GM19025 (cell line): ENCODE results near the gene SRPK2.
A peak's percentile ranks its signal among the peaks of the same experiment; 100 is the strongest.

Experiments used
- ATAC-seq: cut with Tn5 transposase; IDR thresholded peaks from one replicate; pipeline ENCODE4 v1.9.1; 2021; ENCODE audit warnings: mild to moderate bottlenecking, low read depth, moderate library complexity; ENCODE audit not compliant: unreplicated experiment

Gene SRPK2

DNA sequence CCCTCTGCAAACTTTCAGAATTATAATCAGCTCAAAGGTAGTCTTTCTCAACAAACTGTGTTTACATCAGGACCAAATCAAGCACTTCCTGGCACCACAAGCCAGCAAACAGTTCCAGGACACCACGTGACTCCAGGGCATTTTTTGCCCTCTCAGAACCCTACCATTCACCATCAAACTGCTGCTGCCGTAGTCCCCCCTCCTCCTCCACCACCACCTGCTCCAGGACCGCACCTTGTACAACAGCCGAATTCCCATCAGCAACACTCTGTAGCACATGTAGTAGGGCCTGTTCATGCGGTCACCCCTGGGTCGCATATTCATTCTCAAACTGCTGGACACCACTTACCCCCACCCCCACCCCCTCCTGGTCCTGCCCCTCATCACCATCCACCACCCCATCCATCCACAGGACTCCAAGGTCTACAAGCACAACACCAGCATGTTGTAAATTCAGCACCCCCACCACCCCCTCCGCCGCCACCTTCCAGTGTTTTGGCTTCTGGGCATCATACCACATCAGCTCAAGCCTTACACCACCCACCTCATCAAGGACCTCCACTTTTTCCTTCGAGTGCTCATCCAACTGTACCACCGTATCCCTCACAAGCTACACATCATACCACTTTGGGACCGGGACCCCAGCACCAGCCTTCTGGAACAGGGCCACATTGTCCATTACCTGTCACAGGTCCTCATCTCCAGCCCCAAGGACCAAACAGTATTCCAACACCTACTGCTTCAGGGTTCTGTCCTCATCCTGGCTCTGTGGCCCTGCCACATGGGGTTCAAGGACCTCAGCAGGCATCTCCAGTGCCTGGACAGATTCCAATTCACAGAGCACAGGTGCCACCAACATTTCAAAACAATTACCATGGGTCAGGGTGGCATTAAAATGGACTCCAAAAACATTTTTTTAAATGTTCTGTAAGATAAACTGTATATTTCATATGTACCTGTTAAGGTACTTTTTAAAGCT, 276.0 kb downstream of the SRPK2 start:
- ATAC-seq = no peak

DNA sequence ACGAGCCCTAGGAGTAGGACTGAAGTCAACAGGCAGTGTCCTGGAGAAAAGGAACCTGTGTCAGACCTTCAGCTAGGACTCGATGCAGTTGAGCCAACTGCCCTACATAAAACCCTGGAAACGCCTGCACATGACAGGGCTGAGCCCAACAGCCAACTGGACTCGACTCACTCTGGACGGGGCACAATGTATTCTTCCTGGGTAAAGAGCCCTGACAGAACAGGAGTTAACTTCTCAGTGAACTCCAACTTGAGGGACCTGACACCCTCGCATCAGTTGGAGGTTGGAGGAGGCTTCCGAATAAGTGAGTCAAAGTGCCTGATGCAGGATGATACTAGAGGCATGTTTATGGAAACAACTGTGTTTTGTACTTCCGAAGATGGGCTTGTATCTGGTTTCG, 281.3 kb downstream of the SRPK2 start:
- no peak for ATAC-seq

DNA sequence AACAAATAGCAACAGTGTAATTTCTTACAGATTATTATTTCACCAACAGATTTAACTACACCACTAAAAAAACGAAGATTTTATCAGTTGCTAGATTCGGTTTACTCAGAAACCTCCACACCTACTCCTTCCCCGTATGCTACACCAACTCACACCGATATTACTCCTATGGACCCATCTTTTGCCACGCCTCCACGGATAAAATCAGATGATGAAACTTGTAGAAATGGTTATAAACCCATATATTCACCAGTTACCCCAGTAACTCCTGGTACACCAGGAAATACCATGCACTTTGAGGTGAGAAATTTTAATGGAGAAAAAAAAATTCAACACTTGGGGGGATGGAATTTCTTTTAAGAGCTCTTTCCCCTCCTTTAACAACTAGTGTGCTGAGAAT, 282.2 kb downstream of the SRPK2 start:
- no peak for ATAC-seq

DNA sequence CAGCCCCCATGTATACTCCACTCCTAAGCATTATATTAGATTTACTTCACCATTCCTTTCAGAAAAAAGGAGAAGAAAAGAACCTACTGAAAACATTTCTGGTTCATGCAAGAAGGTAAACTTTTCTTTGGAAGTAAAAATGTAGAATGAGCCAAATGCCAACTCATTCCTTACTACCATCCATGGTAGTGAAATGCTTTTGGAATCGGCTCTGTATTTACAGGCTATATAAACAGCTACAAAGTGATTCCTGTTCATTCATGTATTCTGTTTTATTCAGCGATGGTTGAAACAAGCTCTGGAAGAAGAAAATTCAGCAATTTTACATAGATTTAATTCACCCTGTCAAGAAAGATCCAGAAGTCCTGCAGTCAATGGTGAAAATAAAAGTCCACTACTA, 283.1 kb downstream of the SRPK2 start:
- ATAC-seq = no peak

DNA sequence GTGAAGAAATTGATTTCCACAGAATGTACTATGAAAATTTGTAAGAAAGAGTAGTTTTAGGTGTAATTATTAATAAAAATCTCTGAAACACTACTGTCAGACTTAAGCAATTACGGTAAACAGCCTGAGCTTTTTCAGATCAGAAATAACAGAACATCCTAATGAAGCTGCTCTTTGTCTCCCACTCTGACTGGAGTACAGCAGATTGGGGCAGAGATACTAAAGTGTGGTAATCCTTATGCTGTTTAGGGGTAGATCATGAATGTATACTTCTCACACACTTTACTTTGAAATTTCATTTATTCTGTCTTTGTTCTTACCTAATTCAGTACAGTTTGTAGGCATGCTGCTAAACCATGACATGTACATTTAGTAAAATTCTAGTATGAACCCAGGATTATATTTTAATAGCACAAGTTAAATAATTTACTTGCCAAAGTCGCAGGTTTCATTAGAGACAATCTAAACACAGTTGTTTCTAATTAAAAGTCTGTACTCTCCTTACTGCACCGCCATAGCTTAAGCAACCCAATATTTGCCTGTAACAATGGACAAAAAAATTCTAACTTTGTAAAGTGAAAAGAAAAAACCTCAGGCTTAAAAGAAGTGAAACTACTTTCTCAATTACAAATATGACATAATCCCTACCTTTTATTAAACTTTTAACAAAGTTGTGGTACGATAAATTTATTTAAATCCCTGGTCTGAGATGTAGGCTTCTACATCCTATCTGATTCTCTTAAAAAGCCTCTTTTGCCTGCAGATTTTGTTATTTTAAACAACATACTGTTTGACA, 286.0 kb downstream of the SRPK2 start:
- no peak for ATAC-seq

DNA sequence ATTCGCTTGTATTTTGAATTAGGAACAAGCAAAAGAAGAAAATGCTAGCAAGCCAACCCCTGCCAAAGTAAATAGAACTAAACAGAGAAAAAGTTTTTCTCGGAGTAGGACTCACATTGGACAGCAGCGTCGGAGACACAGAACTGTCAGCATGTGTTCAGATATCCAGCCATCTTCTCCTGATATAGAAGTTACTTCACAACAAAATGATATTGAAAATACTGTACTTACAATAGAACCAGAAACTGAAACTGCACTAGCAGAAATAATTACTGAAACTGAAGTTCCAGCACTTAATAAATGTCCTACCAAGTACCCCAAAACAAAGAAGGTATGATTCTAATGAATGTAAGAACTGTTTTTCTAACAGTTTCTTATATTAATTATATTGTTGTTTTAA, 286.9 kb downstream of the SRPK2 start:
- ATAC-seq = no peak

DNA sequence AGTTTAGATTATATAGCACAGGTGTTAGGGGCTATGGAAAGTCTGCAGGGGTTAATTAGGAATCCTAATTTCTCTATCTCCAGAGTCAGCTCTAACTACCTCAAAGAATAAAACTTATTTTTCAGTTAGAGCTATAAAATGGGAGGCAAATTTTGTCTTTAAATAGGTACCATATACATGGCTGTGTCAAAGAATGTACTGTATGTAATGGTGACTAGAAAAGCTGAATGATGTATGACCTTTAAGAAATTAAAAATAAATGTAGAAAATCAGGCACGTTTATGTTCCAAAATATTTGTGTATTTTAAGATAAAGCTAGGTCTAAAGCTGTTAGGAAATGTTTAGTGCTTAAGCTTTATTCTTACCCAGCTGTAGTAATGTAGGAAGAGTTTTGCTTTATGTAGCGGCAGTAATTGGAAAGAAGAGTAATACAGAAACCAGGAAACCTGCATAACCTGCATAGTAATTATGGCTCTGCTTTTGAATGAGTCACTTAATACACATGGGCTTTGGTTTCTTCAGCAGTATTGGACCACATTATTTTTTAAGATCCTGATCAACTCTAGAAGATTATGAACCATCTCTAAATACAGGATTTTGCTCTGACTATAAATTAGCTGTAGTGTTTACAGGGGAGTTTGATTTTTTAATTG, 289.7 kb downstream of the SRPK2 start:
- ATAC-seq = peak; percentile 70

DNA sequence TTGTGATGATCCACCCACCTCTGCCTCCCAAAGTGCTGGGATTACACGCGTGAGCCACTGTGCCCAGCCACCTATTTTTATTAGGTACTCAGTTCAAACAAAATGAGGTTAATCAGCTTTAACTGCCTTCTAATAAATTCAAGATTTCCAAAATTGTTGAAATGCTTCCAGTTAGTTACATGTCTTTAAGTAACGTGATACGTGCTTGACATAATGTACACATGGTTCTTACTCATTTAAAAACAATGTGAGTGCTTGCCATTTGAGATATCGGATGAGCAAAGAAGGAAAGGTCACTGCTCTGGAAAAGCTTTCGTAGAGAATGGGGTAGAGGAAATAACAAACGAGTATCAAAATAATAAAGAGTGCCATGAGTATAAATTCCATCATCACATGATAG, 291.1 kb downstream of the SRPK2 start:
- no peak for ATAC-seq

DNA sequence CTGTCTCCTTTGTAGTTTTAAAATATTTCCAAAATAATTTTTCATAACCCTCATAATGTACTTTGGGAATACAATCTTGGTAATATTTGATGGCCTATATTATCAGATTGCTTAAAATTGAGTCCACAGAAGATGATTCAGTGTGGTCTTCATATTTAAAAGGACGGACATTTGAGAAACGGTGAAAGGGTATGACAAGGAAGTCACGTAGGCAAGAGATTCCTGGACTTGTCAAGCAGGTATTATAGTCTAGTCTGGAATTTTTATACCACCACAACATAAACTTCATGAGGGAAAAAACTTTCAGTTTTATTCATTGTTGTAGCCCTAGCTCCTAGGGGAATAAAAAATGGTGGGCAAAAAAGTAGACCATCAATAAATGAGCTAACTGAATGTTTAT, 292.4 kb downstream of the SRPK2 start:
- no peak for ATAC-seq

DNA sequence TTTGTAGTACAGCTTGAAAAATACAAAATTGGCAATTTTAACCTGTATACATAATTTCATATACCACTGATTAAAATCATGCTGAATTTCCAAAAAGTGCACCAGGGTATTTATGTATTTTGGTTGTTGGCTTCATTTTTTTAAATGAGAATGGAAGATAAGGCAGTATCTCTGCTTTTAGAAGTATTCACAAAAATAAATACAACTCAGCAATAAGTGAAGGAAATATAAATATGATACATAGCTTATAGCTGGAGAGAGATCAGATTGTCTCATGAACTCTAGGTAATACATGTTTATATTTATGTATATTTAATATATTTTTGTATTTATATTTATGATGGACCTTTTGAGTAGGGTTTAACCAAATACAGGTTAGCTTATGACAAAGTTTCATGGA, 293.8 kb downstream of the SRPK2 start:
- ATAC-seq = no peak

DNA sequence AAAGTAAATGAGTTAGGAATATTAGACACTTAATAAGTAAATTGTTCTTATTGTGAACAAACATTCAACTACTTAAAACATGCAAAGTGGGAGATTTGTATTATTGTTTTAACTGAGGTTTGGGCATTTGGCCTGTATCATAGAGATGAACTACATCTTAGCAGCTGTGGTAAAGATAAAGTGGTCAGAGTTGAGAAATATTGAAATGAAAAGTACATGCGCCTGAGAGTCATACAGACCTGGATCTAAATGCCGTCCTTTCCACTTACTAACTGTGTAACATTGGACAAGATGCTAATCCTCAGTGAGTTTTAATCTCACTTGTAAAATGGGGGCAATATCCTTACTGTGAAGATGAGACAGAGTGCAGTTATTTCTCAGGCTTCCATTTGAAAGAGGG, 300.3 kb downstream of the SRPK2 start:
- no peak for ATAC-seq

DNA sequence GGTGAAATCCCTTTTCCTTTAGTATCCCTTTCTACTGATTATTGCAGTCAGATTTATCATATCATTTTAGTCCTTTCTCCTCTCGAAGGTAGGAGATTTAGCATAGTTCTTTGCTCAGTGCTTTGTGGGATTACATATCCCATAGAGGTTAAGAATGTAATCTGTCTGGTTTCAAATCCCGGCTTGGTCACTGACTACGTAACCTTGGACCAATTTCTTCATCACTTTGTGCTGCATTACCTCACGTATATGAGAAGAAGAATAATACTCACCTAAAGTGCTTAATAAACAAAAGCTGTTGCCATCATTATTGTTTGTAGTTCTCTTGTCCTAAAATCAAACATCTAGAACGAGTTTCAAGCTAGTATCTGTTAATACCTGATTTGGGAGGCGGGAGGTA, 300.7 kb downstream of the SRPK2 start:
- ATAC-seq = no peak

DNA sequence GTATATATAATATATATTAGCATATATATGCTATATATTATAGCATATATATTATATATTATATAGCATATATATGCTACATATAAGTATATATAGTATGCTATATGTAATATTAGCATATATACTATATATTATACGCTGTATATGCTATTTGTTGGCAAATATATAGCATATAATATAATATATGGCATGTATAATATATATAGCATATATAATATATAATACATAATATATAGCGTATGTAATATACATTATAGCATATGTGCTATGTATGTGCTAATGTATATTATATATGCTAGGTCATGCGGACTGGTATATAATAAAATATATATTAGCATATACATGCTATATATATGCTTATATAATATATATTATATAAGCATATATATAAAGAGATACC, 301.9 kb downstream of the SRPK2 start:
- no peak for ATAC-seq

DNA sequence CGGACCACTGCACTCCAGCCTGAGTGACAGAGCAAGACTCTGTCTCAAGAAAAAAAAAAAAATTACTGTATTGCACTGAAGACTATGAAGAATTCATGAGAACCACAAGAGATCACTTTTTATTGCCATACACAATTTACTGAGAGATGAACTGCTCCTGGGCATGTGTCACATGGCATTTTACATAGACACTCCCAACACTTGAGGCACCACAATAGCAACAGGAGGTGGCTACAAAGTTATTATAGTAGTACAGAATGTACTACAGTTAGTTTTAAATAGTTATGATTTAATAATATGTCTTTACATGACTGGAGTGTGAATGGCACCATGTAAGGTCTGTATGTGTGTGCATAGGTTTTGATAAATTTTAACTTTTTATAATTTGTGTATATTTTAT, 304.1 kb downstream of the SRPK2 start:
- no peak for ATAC-seq

DNA sequence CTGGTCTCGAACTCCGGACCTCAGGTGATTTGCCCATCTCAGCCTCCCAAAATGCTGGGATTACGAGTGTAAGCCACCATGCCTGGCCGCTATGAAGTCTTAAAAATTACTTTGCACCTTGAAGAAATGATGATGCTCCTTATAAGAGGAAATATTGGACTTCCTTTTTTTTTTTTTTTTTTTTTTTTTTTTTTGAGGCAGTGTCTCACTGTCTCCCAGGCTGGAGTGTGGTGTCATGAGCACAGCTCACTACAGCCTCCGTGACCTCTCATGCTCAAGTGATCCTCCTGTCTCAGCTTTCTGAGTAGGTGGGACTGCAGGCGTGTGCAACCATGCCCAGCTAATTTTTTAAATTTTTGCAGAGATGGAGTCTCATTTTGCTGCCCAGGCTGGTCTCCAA, 309.4 kb downstream of the SRPK2 start:
- ATAC-seq = no peak

DNA sequence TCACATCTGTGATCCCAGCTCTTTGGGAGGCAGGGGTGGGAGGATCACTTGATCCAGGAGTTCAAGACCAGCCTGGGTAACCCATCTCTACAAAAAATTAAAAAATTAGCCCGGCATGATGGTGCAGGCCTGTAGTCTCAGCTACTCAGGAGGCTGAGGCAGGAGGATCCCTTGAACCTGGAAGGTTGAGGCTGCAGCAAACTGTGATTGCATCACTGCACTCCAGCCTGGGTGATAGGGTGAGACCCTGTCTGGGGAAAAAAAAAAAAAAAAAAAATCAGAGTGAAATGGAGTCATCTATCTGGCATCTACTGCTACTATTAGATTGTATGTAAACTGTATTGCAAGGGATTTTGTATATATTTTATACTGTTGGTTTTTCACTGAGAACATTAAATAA, 315.6 kb downstream of the SRPK2 start:
- ATAC-seq = no peak

DNA sequence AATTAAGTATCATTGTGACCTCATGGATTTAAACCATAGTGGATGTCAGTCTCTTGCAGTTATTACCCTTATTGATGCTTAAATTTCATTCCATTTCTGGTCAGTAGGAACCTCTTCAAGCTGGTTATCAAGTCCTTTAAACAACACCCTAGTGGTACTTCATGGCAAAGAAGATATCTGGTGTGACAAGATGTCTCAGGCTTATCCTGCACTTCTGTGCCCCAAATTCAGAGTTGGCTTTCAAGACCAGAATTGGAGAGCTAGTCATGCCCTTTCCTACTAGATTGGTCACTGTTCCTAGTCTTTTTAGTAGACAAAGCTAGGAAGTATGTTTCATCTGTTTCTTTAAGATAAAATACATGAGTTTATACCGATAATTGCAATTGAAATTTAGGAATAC, 319.8 kb downstream of the SRPK2 start:
- no peak for ATAC-seq

DNA sequence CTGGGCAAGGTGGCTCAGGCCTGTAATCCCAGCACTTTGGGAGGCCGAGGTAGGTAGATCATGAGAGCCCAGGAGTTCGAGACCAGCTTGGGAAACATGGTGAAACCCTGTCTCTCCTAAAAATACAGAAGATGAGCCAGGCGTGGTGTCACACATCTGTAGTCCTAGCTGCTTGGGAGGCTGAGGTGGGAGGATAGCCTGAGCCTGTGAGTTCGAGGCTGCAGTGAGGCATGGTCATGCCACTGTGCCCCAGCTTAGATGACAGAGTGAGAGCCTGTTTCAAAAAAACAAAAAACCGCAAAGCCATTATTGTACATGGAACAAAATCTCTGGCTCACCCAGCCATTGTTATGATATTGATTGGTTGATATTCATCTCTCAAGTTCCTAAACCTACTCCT, 321.0 kb downstream of the SRPK2 start:
- ATAC-seq = no peak
